Stimulated activated CD8-positive, alpha-beta memory T cell treated with anti-CD3 and anti-CD28 coated beads, Interleukin-4, amount 100 ng/mL, for 4 hours (primary cell): ENCODE measurements around the gene LMF1.

Source experiments
- DNase-seq, 2 donors: peaks; one replicate each; pipeline ENCODE4 v3.0.0-alpha.2; 2020; ENCODE audit warnings: low read depth in 2 of 2, low spot score in 1 of 2

The LMF1 gene

GRCh38 chr16:985646-986400, 15.0 kb upstream of the LMF1 start:
- DNase-seq, result no peak

GRCh38 chr16:984736-985636, 14.2 kb upstream of the LMF1 start:
- DNase-seq, result no peak

GRCh38 chr16:984121-984694, 13.4 kb upstream of the LMF1 start:
- no peak for DNase-seq

GRCh38 chr16:983044-984030, 12.6 kb upstream of the LMF1 start:
- no peak for DNase-seq

GRCh38 chr16:982145-983043, 11.6 kb upstream of the LMF1 start:
- no peak for DNase-seq

- DNase-seq, result no peak
Observed at GRCh38 chr16:981695-982144, 10.9 kb upstream of the LMF1 start, which contains the start of gene SOX8. SOX8 (plus strand) TSS chr16:981770; CDS start chr16:981923, 153 bp downstream.

- no peak for DNase-seq
Observed at GRCh38 chr16:980595-980854, 9.7 kb upstream of the LMF1 start.

- no peak for DNase-seq
Observed at GRCh38 chr16:979859-980594, 9.2 kb upstream of the LMF1 start.

- no peak for DNase-seq
Observed at GRCh38 chr16:979147-979546, 8.4 kb upstream of the LMF1 start.

GRCh38 chr16:978403-978802, 7.6 kb upstream of the LMF1 start:
- no peak for DNase-seq

- DNase-seq, result no peak
Observed at GRCh38 chr16:977896-978295, 7.1 kb upstream of the LMF1 start.

- no peak for DNase-seq
Observed at GRCh38 chr16:977081-977701, 6.4 kb upstream of the LMF1 start.

GRCh38 chr16:976389-976931, 5.7 kb upstream of the LMF1 start:
- DNase-seq, result no peak

- DNase-seq, result no peak
Observed at GRCh38 chr16:975291-975690, 4.5 kb upstream of the LMF1 start.

- no peak for DNase-seq
Observed at GRCh38 chr16:974611-975261, 4.0 kb upstream of the LMF1 start.

GRCh38 chr16:974001-974601, 3.3 kb upstream of the LMF1 start:
- DNase-seq, result no peak

GRCh38 chr16:973366-973765, 2.6 kb upstream of the LMF1 start:
- DNase-seq, result no peak
